CD4-positive, alpha-beta memory T cell (primary cell): ENCODE data around the gene ACAA1. TPM values are rescaled to one million over a fixed set of nuclear protein-coding genes. Genes with fewer than 3 reads are reported as not detected.

Experiments used
- CTCF ChIA-PET: fragments of 350-600 bp; sonication (Branson Sonifier 250); formaldehyde crosslinking; loops from one replicate; lab custom pipeline; 2021; ENCODE audit warnings: inconsistent platforms; ENCODE audit not compliant: partially characterized antibody; lab: Charles Lee
- POLR2A ChIA-PET: fragments of 350-600 bp; sonication (Branson Sonifier 250); formaldehyde crosslinking; loops from one replicate; lab custom pipeline; 2021; ENCODE audit not compliant: partially characterized antibody; lab: Charles Lee
- DNase-seq, 5 donors: peaks; one replicate each; pipeline versions ENCODE4 v3.0.0 to v3.0.0-alpha.2; 2020 to 2022; ENCODE audit warnings: mixed read lengths in 1 of 5
- H3K27ac ChIP-seq: one replicate; pipeline ENCODE4 v1.7.0; 2013; ENCODE audit warnings: low read depth, low read length
- H3K27me3 ChIP-seq: 2 replicates; pipeline ENCODE4 v1.7.0; 2013; ENCODE audit warnings: mild to moderate bottlenecking, low read length, moderate library complexity; ENCODE audit not compliant: insufficient read depth
- H3K36me3 ChIP-seq: 2 replicates; pipeline ENCODE4 v1.7.0; 2013; ENCODE audit warnings: mild to moderate bottlenecking, low read length, moderate library complexity; ENCODE audit not compliant: insufficient read depth
- H3K4me1 ChIP-seq: 2 replicates; pipeline ENCODE4 v1.7.0; 2013; ENCODE audit warnings: mild to moderate bottlenecking, low read length, moderate library complexity; ENCODE audit not compliant: insufficient read depth
- H3K4me3 ChIP-seq, 2 donors: one replicate each; pipeline ENCODE4 v1.7.0; 2013; ENCODE audit warnings: low read length in 2 of 2, mild to moderate bottlenecking in 1 of 2
- H3K9me3 ChIP-seq, 2 donors: one replicate each; pipeline ENCODE4 v1.7.0; 2013; ENCODE audit warnings: low read length in 2 of 2, control low read depth in 1 of 2; ENCODE audit not compliant: control insufficient read depth in 1 of 2
- H3K27ac Mint-ChIP-seq, 7 donors: one replicate each; pipeline ENCODE4 v1.8.0; 2020 to 2021; ENCODE audit warnings: mixed read lengths in 7 of 7, mild to moderate bottlenecking in 6 of 7, inconsistent platforms in 3 of 7, moderate library complexity in 3 of 7
- H3K27me3 Mint-ChIP-seq, 2 donors: one replicate each; pipeline ENCODE4 v1.8.0; 2020 to 2021; ENCODE audit warnings: mixed read lengths in 2 of 2
- H3K36me3 Mint-ChIP-seq, 2 donors: one replicate each; pipeline ENCODE4 v1.8.0; 2020 to 2021; ENCODE audit warnings: mixed read lengths in 2 of 2, inconsistent platforms in 1 of 2, mild to moderate bottlenecking in 1 of 2
- H3K4me1 Mint-ChIP-seq, 4 donors: one replicate each; pipeline ENCODE4 v1.8.0; 2020 to 2021; ENCODE audit warnings: mixed read lengths in 4 of 4, mild to moderate bottlenecking in 1 of 4
- H3K4me3 Mint-ChIP-seq, 8 donors: one replicate each; pipeline ENCODE4 v1.8.0; 2020 to 2021; ENCODE audit warnings: mixed read lengths in 8 of 8, mild to moderate bottlenecking in 7 of 8, moderate library complexity in 6 of 8, inconsistent platforms in 3 of 8
- H3K9me3 Mint-ChIP-seq, 8 donors: one replicate each; pipeline ENCODE4 v1.8.0; 2020 to 2021; ENCODE audit warnings: mixed read lengths in 8 of 8, mild to moderate bottlenecking in 5 of 8, inconsistent platforms in 3 of 8, moderate library complexity in 1 of 8
- intact Hi-C: fragments of 100-400 bp; cut with micrococcal nuclease; formaldehyde crosslinking; loops from one replicate; pipeline ENCODE4 v1.15.1; 2023
- polyA plus RNA-seq, 2 donors: library from polyadenylated mRNA; unstranded; fragments of 300-500 nt; fragmentation: Illumina TruSeq; gene quantifications; one replicate each; pipeline ENCODE4 v1.2.3, GENCODE V29; 2021
- total RNA-seq, 2 experiments: library from RNA; stranded (reverse); gene quantifications; one replicate each; pipeline ENCODE4 v1.2.3, GENCODE V29; 2021

ACAA1 gene
- total and polyA plus RNA-seq, 4 experiments from 2014 or later: 52.4 to 82.8 (median 77.5) TPM

DNA sequence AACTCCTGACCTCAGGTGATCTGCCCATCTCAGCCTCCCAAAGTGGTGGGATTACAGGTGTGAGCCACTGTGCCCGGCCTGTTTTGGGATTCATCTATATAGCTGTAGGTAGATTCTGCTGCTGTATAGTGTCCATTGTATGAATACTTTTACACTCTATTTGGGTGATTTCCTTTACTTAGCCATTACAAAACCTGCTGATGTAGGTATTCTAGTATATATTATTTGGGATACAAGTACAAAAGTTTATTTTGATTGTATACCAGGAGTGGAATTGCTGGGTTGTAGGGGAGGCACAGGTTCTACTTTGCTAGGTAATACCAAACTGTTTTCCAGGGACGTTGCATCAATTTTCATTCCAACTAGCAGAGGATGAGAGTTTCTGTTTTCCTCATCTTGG is 18.9 kb upstream of the ACAA1 start:
- H3K36me3 ChIP-seq: no peaks in the 10 kb centered on the region
- no peaks in the 10 kb centered on the region for H3K36me3 Mint-ChIP-seq
- no peak overlapping the region for H3K27ac ChIP-seq
- intact Hi-C loops: no loop called here
- no peaks in the 10 kb centered on the region for H3K27me3 Mint-ChIP-seq
- ChIA-PET CTCF (interaction anchor here (1.1 kb wide), 1 partner anchor 9 kb away, joined by 3 read pairs; no protein-coding TSS in a partner anchor), POLR2A (interaction anchor here (1.2 to 2.2 kb wide), 2 partner anchors 9 to 19 kb away, joined by 6 to 10 read pairs; partner anchors contain the start of genes ACAA1 and OXSR1)
- H3K27me3 ChIP-seq: no peaks in the 10 kb centered on the region
- H3K4me1 Mint-ChIP-seq: peaks cover 13 to 19% (median 14%) of the 10 kb centered on the region in 4 donors
- H3K4me3 Mint-ChIP-seq: no peak overlapping the region
- peaks cover 20% of the 10 kb centered on the region for H3K4me1 ChIP-seq
- H3K9me3 Mint-ChIP-seq: peaks cover 0 to 2% (median 0%) of the 10 kb centered on the region in 8 donors
- no peak for DNase-seq
- H3K4me3 ChIP-seq: no peak overlapping the region
- no peaks in the 10 kb centered on the region for H3K9me3 ChIP-seq
- no peak overlapping the region for H3K27ac Mint-ChIP-seq

DNA sequence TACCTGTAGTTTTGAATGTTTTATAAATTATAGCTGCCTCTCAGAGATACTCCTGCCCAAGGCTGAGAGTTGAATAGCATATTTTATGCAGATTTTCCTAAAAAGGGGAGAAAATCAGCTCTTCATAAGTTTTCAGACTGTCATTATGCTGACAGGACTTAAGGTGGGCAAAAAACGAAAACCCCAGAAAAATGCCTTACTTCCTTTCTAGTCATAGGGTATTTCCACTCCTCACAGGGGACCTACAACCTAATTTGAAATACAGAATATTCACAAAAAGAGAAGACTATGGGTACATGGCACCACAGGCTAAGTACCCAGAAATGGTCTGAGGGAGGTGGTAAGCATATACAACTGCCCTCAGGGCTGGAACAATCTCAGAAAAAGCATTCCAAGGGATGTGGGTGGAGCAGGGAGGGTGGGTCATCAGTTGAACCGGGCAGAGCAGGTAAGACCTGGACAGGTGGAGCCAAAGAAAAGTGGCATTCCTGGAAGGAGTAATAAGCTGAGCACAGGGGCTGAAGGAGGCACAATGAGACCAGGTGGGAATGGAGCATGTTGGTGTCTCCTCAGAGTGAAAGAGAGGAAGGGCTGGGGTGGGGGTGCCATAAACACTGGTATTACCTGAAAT is 17.8 kb upstream of the ACAA1 start:
- H3K4me1 ChIP-seq: peaks cover 23% of the 10 kb centered on the region
- CTCF ChIA-PET: interaction anchor here (1.2 kb wide), 1 partner anchor 10 kb away, joined by 3 read pairs; the partner anchor contains the start of gene OXSR1
- H3K36me3 Mint-ChIP-seq: no peaks in the 10 kb centered on the region

DNA sequence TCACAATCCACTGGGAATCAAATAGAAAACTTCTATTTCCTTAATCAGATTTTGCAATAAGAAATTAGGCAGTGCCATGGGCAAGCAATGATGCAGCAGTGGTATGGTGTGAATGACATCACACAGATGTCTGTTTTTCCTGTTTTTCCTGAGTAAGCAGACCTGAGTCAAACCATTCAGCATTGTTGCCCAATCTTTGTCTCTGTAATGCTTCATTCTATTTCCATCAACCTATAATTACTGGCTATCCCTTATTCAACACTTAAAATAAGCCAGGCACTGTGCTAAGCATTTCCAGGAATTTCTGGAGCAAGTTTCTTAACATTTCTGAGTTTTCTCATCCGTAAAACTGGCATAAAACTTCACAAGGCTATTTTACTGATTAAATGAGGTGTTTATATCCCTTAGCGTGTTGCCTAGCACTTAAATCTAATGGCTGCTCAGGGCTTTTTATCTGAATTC is 17.1 kb upstream of the ACAA1 start:
- Mint-ChIP-seq H3K4me3 (no peak overlapping the region), H3K36me3 (no peaks in the 10 kb centered on the region), H3K9me3 (peaks cover 0 to 2% (median 0%) of the 10 kb centered on the region in 8 donors), H3K4me1 (peaks cover 17 to 28% (median 21%) of the 10 kb centered on the region in 4 donors), H3K27ac (no peak overlapping the region), H3K27me3 (no peaks in the 10 kb centered on the region)
- Histone ChIP-seq H3K27me3 (no peaks in the 10 kb centered on the region), H3K27ac (no peak overlapping the region), H3K4me3 (no peak overlapping the region), H3K36me3 (no peaks in the 10 kb centered on the region), H3K4me1 (peaks cover 23% of the 10 kb centered on the region), H3K9me3 (no peaks in the 10 kb centered on the region)
- ChIA-PET CTCF (interaction anchor here (1.2 kb wide), 1 partner anchor 11 kb away, joined by 3 read pairs; the partner anchor contains the start of gene OXSR1), POLR2A (interaction anchor here (1.6 to 4.7 kb wide), 4 partner anchors 11 to 17 kb away, joined by 6 to 45 read pairs (median 18); partner anchors contain the start of genes ACAA1, MYD88 and OXSR1)
- DNase-seq: no peak
- intact Hi-C loops: no loop called here

More for the DNA sequence above, 17.8 kb upstream of the ACAA1 start:
- no peaks in the 10 kb centered on the region for H3K27me3 ChIP-seq
- Mint-ChIP-seq H3K4me3 (no peak overlapping the region), H3K9me3 (peaks cover 0 to 2% (median 0%) of the 10 kb centered on the region in 8 donors), H3K27me3 (no peaks in the 10 kb centered on the region), H3K27ac (no peak overlapping the region), H3K4me1 (peaks cover 14 to 24% (median 19%) of the 10 kb centered on the region in 4 donors)
- no peak for DNase-seq
- H3K4me3 ChIP-seq: no peak overlapping the region
- POLR2A ChIA-PET: interaction anchor here (2.2 to 4.7 kb wide), 2 partner anchors 10 to 18 kb away, joined by 6 to 45 read pairs; partner anchors contain the start of genes ACAA1 and OXSR1
- intact Hi-C loops: no loop called here
- no peak overlapping the region for H3K27ac ChIP-seq
- no peaks in the 10 kb centered on the region for H3K36me3 ChIP-seq
- H3K9me3 ChIP-seq: no peaks in the 10 kb centered on the region

DNA sequence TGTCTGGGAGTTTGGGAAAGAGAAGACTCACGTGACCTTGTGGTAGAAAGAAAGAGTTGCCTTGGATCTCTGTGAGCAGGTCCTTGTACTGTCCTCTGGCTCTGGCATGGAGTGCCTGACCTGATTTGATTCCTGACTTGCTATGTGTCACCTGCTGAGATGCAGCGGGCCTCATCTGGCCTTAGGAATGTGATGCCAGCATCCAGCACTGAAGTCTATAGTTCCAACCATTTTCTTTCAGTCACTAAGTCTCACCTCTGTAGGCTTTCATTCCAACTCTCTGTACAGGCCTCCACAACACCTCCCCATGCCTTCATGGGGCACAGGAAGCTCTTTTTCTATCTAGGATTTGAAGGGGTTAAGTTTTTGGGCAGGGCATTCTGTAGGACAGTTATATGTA is 16.3 kb upstream of the ACAA1 start:
- Histone ChIP-seq H3K36me3 (no peaks in the 10 kb centered on the region), H3K27me3 (no peaks in the 10 kb centered on the region), H3K4me3 (no peak overlapping the region), H3K27ac (no peak overlapping the region), H3K4me1 (peaks cover 23% of the 10 kb centered on the region), H3K9me3 (no peaks in the 10 kb centered on the region)
- Mint-ChIP-seq H3K4me1 (peaks cover 17 to 28% (median 21%) of the 10 kb centered on the region in 4 donors), H3K27me3 (no peaks in the 10 kb centered on the region), H3K27ac (peak overlapping the region in 2 of 7 donors; percentile 59 to 70), H3K36me3 (no peaks in the 10 kb centered on the region), H3K4me3 (no peak overlapping the region), H3K9me3 (peaks cover 0 to 2% (median 0%) of the 10 kb centered on the region in 8 donors)
- DNase-seq: no peak
- intact Hi-C loops: no loop called here
- ChIA-PET CTCF (interaction anchor here (1.1 to 1.4 kb wide), 2 partner anchors 10 to 12 kb away, joined by 4 to 6 read pairs; no protein-coding TSS in a partner anchor), POLR2A (interaction anchor here (1.6 to 4.7 kb wide), 3 partner anchors 11 to 15 kb away, joined by 6 to 45 read pairs (median 30); partner anchors contain the start of genes ACAA1, MYD88 and OXSR1)

DNA sequence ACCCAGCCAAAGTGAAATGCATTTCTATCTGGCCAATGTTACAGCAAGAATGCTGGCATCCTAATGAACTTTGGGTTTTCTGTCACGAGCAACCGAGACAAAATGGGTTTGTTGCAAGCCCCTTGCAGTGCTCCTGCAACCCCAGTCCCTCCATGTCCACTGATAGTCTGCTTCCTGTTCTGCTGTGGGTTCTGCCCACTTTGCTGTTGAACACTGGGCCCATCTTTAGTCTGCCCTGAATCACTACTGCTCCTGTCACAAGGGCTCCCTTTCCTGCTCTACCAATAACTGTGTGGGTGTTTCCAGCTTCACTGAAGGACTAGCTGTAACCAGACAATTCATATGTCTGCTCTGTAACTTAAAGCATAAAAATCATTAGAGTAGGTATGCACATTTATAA is 15.7 kb upstream of the ACAA1 start:
- Histone ChIP-seq H3K27me3 (no peaks in the 10 kb centered on the region), H3K9me3 (no peaks in the 10 kb centered on the region), H3K36me3 (no peaks in the 10 kb centered on the region), H3K4me3 (no peak overlapping the region), H3K4me1 (peaks cover 23% of the 10 kb centered on the region), H3K27ac (no peak overlapping the region)
- no peak for DNase-seq
- Mint-ChIP-seq H3K36me3 (peaks cover 0 to under 1% of the 10 kb centered on the region in 2 donors), H3K27me3 (no peaks in the 10 kb centered on the region), H3K4me1 (peaks cover 19 to 34% (median 25%) of the 10 kb centered on the region in 4 donors), H3K4me3 (no peak overlapping the region), H3K9me3 (peaks cover 0 to 6% (median under 1%) of the 10 kb centered on the region in 8 donors), H3K27ac (peak overlapping the region; percentile 11 to 89 (median 71))
- ChIA-PET CTCF (interaction anchor here (0.6 to 1.4 kb wide), 3 partner anchors 10 to 213 kb away, joined by 3 to 6 read pairs (median 4); no protein-coding TSS in a partner anchor), POLR2A (interaction anchor here (1.6 to 4.7 kb wide), 3 partner anchors 10 to 14 kb away, joined by 6 to 45 read pairs (median 30); partner anchors contain the start of genes ACAA1, MYD88 and OXSR1)
- intact Hi-C loops: loop anchor here (1.0 kb wide), 2 partner anchors 13 to 15 kb away; partner anchors contain the start of genes ACAA1 and OXSR1

DNA sequence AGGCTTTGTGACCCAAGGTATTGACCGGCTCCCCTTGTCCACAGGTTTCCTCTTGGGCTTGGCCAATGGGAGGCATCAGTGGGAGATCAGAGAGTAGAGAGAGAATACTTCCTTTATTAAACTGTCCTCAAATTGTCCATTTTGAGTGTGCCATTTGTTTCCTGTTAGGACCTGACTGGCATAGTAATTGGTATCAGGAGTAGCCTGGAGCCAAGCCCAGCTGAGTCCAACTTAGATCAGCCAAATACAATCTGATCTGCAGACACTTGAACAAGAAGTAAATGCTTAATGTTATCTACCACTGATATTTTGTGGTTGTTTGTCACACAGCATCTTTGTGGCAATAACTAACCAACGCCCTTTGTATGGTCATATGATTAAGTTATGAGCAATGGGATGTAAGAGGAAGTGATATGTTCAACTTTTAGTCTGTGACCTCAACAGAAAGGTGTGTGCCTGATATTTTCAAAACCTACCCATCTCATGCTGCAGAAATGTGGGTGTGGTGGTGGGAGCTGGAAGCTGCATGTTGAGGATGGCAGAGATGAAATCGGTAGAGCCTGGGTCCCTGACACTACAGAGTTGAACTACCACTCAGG is 14.8 kb upstream of the ACAA1 start:
- peak overlapping the region; percentile 78 to 95 (median 92) for H3K27ac Mint-ChIP-seq
- CTCF ChIA-PET: interaction anchor here (0.6 to 1.4 kb wide), 3 partner anchors 11 to 212 kb away, joined by 3 to 6 read pairs (median 3); partner anchors contain the start of gene DLEC1
- H3K27ac ChIP-seq: peak overlapping the region; percentile 7
- H3K36me3 Mint-ChIP-seq: peaks cover 0 to 4% of the 10 kb centered on the region in 2 donors
- no peaks in the 10 kb centered on the region for H3K27me3 Mint-ChIP-seq
- no peaks in the 10 kb centered on the region for H3K27me3 ChIP-seq
- intact Hi-C loops: loop anchor here (1.0 kb wide), 2 partner anchors 14 kb away; partner anchors contain the start of genes ACAA1 and OXSR1
- H3K4me1 Mint-ChIP-seq: peaks cover 19 to 35% (median 25%) of the 10 kb centered on the region in 4 donors
- peaks cover 23% of the 10 kb centered on the region for H3K4me1 ChIP-seq
- H3K9me3 ChIP-seq: peaks cover 0 to 8% of the 10 kb centered on the region in 2 donors
- POLR2A ChIA-PET: interaction anchor here (3.7 to 4.7 kb wide), 2 partner anchors 13 kb away, joined by 30 to 45 read pairs; partner anchors contain the start of genes ACAA1, MYD88 and OXSR1
- H3K36me3 ChIP-seq: no peaks in the 10 kb centered on the region
- peaks cover 0 to 14% (median 7%) of the 10 kb centered on the region in 8 donors for H3K9me3 Mint-ChIP-seq
- H3K4me3 ChIP-seq: no peak overlapping the region
- DNase-seq: peak; percentile 42 to 70 (median 55)
- H3K4me3 Mint-ChIP-seq: peak overlapping the region in 4 of 8 donors; percentile 15 to 62 (median 32)
